Dermis microvascular lymphatic vessel endothelial cell (primary cell): ENCODE data around the gene CHRM1. TPM values are rescaled to one million over a fixed set of nuclear protein-coding genes. Genes with fewer than 3 reads are reported as not detected.
A peak's percentile ranks its signal among the peaks of the same experiment; 100 is the strongest.

Source experiments
- DNase-seq, 2 donors: peaks; one replicate each; pipeline versions ENCODE4 v3.0.0 to v3.0.0-alpha.2; 2010; ENCODE audit warnings: low read depth in 2 of 2
- total RNA-seq: library from RNA; depleted of rRNA; stranded (reverse); fragments of >200 nt; gene quantifications from 2 replicates; pipeline ENCODE4 v1.2.1, GENCODE V29; 2014

CHRM1 gene
- total RNA-seq, 1 donor from 2014 or later: not detected

DNA sequence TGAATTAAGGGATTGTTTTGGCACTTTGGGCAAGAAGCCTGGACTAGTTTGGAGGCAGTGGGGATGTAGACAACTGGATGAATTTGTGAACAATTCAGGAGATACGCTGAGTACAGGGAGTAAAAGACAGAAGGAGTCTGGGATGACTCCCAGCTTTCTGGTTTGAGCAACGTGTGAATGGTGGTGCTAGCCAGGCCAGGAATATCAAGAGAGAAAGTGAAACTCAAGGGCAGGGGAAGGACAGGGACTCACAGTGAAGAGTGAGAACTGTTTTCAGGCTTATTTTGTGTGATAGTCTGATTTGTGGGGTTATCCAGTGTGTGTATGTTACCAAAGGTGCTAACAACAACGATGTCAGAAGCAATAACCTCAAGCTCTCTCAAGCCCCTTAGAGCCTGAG, 15.9 kb downstream of the CHRM1 start:
- no peak for DNase-seq

DNA sequence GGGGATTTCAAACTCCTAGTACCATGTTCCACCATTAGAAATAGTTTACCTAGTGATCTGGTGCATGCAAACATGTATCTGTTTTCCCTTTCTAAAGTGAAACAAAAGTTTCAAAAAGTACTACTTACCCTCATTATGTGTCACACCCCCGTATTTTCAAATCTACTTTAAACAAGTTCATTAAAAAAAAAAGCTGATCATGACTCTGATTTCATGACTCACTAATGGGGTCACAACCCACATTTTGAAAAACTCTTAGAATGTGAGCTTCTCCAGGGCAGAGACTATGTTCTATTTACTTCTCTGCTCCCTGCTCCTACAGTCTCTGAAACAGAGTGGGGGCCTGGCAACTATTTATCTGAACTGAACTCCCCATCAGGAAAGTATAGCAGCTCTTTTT, 18.2 kb downstream of the CHRM1 start:
- DNase-seq: no peak

DNA sequence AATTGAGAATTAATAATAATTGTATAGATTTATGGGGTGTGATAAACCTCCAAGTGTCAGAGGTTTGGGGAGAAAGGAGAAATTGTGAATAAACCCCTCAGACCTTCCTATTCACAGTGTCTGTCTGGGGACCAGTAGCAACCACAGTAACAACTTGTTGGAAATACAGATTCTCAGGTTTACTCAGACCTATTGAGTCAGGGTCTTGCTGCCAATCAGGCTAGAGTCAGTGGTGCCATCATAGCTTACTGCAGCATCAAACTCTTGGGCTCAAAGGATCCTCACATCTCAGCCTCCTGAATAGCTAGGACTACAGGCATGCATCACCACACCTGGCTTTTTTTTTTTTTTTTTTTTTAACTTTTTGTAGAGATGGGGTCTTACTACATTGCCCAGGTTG, 23.1 kb downstream of the CHRM1 start:
- DNase-seq: no peak

DNA sequence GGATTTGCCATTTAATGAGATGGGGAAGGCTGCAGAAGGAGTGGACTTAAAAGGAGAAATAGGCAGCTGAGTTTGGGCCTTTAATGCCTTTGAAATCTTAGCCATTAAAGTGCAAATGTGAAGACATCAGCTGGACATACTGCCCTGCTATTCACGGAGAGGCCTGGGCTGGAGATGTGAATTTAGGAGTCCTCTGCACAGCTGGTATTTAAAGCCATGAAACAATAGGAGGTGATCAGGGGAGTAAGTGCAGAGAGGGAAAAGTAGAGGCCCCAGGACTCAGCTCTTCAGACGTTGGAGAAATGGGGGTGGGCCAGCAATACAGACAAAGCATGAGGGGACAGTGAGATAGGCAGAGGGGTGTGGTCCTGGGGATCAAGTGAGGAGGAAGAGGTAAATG, 23.9 kb downstream of the CHRM1 start:
- no peak for DNase-seq

DNA sequence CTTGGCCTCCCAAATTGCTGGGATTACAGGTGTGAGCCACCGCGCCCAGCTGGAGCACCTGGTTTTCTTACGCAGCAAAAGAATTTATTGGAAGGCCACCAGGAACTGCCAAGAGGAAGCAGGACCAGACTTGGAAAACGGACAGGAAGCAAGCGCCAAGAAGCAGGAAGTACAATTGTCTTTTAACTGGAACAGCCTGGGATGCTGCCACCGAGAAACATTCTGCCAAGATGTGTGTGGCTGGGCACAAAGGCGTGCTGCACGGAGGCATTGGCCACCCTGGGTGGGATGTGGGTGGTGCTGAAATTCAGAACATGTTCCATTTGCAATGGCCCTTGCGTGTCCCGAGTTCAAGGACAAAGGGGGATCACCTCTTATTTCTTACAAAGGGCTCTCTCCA, 25.1 kb downstream of the CHRM1 start:
- peak in 1 of 2 donors; percentile 26 for DNase-seq

DNA sequence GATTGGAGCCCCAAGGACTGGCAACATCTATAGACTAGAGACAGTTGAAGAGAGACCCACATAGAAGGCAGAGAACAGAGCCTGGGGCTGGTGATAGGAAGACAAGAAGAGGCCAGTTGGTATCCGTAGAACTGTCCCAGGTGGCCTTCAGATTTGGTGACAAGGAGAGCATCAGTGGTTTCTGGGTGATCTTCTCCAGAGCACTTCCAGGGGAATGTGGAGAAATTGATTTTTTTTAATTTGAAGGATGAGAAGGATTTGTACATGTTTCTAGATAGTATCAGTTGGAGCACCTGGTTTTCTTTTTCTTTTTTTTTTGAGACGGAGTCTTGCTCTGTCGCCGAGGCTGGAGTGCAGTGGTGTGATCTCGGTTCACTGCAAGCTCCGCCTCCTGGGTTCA, 25.7 kb downstream of the CHRM1 start:
- DNase-seq: no peak

DNA sequence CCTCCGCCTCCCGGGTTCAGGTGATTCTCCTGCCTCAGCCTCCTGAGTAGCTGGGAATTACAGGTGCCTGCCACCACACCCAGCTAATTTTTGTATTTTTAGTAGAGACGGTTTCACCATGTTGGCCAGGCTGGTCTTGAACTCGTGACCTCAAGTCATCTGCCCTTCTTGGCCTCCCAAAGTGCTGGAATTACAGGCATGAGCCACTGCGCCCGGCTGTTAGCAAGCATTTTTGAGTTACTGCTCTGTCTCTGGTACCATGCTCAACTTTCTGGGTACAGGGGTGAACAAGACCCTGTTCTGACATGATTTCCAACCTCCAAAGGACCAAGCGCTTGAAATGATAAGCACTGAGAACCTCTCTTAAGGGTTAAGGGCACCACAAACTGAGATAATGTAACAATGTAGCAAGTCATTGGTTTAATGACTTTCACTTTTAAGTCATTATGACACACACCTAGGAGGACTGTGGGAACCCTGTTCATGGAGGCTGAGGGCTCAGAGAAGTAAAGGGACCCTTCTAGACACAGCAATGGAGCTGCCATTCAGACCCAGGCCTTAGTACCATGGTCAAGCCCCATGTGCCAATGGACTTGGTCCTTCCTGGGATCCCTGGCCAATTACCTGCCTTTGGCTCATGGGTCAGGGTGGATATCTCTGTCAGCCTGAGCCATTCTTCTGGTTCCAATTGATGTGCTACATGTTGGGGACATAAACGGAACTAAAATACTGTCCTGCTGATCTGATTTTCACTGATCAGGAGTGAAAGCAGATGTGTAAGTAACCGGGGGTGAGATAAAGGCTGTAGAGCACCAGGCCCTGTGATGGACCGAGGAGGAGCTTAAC, 28.9 kb downstream of the CHRM1 start:
- DNase-seq: no peak

DNA sequence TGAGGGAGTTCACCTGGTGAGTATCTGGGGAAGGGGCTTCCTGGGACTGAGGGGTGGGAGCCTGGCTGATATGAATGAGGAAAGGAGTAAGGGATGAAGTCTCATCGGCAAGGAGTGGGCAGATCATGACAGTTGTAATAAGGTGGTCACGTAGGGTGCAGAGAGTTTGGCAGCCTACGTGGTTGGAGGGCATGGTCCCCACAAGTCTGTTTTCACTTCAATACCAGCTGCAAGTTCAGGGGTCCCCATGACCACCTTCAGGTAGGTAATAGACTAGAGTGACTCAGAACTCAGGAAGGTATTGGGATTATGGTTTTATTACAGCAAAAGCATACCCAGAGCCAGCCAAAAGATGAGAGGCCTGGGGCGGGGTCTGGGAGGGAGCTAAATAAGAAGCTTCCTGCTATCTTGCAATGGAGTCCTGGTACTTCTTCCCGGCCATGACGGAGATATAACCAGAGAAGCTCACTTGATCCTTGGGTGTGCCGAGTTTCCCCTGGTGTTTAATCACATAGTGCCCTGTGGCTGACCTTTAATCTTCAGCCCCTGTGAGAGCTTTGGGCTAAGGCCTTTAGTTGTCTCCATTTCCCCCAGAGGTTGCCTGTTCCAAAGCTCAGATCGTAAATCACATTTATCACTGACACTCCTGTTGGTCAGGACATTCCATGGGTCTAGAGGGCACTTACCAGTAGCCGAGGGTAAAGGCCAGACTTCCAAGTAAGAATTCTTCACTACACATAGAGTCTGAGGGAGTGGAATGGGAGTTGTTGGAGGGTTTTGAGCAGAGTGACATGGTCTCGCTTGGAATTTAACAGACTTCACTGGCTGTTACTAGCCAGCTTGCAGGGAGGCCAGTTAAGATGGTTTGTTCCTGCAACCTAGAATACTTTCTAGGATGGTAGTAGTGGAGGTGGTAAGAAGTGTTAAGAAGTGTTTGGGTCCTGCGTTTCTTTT, 31.4 kb downstream of the CHRM1 start:
- peak in 1 of 2 donors; percentile 83 for DNase-seq

DNA sequence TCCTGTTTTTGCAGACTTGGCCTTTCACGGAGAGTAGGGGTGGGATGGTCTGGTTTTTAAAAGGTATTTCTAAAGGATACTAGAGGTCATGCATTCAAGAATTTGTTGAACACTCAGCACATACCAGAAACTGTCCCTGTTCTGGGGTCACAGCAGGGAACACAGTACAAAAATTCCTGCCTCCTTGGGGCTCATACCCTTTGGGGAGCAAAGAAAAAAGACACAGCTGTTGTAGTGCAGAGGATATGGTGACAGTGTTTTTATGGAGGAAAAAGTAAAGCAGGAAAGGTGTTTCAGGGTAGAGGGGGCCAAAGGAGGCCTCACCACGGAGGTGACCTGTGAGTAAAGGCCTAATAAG, 32.1 kb downstream of the CHRM1 start:
- DNase-seq: no peak

DNA sequence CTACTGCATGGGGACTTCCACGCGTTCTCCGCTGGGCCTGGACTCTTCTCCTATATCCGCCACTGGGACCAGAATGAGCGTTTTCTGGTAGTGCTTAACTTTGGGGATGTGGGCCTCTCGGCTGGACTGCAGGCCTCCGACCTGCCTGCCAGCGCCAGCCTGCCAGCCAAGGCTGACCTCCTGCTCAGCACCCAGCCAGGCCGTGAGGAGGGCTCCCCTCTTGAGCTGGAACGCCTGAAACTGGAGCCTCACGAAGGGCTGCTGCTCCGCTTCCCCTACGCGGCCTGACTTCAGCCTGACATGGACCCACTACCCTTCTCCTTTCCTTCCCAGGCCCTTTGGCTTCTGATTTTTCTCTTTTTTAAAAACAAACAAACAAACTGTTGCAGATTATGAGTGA, 32.8 kb downstream of the CHRM1 start:
- DNase-seq: no peak

DNA sequence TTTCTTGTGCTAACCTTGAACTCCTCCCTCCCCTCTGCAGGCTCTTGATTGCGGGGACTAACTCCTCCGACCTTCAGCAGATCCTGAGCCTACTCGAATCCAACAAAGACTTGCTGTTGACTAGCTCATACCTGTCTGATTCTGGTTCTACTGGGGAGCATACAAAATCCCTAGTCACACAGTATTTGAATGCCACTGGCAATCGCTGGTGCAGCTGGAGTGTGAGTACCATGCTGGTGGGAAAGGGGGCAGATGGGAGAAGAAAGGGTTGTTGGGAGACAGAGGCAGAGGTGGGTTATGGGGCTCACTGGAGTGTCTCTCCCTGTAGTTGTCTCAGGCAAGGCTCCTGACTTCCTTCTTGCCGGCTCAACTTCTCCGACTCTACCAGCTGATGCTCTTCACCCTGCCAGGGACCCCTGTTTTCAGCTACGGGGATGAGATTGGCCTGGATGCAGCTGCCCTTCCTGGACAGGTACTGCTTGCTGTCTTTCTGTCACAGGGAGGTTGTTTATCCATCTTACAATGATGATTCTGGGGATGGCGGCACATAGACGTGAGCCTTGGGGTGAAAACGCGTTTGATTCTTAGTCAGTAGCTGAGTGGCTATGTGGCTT, 35.9 kb downstream of the CHRM1 start:
- no peak for DNase-seq

DNA sequence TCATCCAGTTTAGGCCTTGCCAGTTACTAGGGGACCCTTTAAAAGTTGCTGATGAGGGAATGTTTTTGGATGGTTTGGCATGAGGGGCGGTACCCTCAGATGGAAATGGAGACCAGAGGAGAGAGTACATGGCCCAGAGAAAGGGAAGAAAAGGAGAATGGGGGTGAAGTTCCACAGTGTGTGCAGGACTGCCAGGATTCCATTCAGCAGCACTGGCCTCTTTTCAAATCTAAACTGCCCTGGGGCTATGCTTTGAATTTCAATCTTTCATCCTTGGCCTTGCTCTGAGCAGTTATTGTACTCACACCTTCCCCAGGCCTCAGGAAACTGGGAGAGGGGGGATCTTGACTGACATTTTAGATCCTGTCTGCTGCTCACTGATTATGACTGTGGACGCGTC, 37.5 kb downstream of the CHRM1 start:
- DNase-seq: no peak

DNA sequence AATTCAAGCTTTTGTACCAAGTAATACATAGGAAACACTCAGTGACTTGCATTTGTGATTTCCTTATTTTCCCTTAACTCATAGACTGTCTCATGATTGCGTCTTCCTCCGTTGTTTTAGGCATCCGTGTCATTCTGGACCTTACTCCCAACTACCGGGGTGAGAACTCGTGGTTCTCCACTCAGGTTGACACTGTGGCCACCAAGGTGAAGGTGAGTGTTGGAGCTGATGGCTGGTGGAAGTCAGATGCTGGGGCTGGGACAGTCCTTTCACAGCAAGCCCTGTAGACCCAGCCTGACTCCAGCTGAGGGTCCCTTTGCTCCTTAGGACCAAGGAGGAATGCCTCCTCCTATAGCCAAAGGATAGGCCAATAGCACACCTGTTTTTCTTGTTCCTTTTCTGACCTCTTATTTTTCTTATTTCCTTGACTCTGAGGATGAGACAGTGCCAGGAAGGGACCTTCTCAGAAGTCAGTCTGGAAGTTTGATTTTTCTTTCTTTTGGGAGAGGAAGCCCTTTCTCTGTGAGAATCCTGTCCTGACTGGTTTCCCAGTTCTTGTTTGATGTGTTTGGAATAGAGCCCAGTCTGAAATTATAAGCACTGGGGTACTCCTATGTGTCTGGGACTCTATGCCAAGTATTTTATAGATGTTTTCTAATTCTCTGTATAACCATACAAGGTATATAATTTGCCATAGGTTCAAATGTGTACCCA, 38.2 kb downstream of the CHRM1 start:
- DNase-seq: peak in 1 of 2 donors; percentile 68

DNA sequence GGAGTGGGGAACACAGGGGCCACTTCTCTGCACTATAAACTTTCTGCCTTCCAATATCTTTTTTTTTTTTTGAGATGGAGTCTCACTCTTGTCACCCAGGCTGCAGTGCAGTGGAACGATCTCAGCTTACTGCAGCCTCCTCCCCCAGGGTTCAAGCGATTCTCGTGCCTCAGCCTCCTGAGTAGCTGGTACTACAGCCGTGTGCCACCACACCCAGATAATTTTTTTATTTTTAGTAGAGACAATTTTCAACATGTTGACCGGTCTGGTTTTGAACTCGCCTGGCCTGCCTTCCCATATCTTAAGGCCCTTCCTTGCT, 38.8 kb downstream of the CHRM1 start:
- DNase-seq: no peak

DNA sequence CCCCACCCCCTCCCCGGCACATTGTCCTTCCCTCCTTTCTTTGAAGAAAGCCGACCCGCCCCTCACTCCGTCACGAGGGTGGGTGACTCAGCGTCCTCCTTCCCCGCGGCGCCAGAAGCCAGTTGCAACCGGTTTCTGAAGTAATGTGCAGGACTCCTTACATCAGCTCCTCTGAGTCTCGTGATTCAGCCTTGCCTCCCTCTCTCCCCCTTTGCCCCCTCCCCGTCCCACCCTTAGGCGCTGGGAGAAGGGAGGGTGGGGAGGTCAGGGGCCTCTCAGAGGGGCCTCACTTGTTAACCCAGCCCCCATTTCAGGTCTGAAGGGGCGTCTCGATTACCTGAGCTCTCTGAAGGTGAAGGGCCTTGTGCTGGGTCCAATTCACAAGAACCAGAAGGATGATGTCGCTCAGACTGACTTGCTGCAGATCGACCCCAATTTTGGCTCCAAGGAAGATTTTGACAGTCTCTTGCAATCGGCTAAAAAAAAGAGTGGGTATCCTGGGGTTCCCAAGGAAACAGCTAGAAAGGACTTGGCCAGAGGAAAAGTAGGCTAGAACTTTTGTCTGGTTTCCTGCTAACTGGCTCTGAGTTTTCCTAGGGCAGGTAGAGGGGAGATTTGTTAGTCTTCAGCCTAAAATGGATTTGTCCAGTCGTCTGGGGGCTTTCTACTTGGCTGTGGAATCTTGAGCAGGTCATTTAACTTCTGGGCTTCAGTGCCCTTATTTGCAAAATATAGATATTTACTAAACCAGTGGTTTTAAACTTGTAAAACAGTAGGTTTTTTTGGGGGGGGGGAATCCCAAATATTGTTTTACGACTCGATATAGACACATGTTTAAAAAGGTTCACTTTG, 39.4 kb downstream of the CHRM1 start:
- peak in 1 of 2 donors; percentile 96 for DNase-seq

DNA sequence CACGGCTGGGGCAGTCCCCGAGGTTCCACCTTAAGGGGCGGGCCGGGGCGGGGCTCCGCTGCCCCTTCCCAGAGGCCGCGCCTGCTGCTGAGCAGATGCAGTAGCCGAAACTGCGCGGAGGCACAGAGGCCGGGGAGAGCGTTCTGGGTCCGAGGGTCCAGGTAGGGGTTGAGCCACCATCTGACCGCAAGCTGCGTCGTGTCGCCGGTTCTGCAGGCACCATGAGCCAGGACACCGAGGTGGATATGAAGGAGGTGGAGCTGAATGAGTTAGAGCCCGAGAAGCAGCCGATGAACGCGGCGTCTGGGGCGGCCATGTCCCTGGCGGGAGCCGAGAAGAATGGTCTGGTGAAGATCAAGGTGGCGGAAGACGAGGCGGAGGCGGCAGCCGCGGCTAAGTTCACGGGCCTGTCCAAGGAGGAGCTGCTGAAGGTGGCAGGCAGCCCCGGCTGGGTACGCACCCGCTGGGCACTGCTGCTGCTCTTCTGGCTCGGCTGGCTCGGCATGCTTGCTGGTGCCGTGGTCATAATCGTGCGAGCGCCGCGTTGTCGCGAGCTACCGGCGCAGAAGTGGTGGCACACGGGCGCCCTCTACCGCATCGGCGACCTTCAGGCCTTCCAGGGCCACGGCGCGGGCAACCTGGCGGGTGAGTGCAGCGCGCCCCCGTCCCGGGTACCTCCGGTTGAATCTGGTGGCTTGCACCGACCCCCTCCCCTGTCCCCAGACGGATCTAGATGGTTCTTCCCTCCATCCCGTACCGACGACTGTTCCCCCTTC, 40.2 kb downstream of the CHRM1 start, which contains the start of gene SLC3A2:
TSS of gene SLC3A2 (plus strand) at position 94 of the 776 bp plus-strand sequence. CDS start at position 222, 128 bp downstream.
- DNase-seq: peak; percentile 61 to 89

DNA sequence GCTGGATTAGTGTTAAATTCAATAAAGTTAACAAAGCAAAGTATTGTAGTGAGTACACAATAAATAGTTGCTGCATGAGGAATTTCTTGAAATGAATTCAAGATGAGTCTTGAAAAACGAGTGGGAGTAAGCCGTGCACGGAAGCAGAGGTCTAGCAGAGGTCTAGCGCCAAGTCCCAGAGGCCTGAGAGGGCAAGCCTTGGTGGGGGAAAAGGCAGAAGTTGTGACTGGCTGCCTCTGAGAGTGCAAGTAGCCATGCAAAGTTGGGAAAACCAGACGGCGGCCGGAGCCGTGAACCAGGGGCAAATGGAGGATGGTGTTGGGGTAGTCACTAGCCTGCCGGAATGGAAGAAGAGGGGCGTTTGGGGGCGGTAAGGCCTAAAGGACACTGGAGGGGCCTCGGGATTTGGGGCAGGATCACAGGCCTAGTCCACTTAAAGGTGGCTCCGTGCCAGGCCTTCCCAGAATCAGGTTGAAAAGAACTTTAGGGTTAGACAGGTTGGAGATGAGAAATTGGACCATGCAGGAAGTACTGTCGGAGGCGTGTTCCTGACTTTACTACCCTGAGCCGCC, 40.8 kb downstream of the CHRM1 start:
- DNase-seq: peak in 1 of 2 donors; percentile 50

DNA sequence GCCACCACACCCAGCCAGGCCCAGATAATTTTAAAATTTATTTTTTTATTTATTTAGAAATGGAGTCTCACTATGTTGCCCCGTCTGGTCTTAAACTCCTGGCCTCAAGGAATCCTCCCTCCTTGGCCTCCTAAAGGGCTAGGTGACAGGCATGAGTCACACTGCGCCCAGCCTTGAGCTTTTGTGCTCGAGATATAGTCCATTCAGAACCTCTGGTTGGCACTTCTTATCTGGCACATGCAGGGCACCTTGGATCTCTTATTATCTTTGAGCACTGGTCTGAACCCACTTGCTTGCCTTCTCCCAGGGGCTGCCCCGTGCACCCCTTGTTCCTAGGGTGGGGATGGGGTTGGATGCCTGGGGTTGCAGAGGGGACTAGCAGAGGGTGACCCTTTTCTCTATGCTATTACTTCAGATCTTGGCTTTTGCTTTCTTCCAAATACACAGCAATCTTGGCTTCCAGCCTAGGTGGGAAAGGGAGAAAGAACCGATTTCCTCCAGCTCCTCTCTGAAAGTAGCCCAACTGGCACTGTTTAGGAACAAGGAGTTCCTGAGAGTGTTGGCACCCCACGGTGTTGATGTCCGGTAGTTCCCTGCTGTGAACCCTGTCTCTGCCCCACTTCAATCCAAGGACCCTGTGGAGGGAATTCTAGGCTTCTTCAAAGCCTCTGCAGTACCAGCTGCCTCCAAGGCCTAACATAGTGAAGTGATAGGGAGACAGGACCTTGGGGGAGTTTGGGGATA, 41.8 kb downstream of the CHRM1 start:
- DNase-seq: no peak

DNA sequence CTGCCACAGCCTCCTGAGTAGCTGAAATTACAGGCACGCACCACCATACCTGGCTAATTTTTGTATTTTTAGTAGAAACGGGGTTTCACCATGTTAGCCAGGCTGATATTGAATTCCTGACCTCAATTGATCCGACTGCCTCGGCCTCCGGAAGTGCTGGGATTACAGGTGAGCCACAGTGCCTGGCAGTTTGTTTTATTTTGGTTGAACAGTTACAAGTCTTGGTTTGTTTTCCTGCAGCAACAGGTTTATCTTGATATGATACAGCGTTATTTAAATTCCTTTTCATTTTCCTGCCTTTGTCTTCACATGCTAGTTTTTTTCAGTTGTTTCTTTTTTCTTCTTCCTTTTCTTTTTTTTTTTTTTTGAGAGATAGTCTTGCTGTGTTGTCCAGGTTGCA, 44.5 kb downstream of the CHRM1 start:
- no peak for DNase-seq
